ENCODE data around the gene NTMT2. TPM values are rescaled to one million over a fixed set of nuclear protein-coding genes. Genes with fewer than 3 reads are reported as not detected.

Gene NTMT2
- total and polyA plus RNA-seq, 2 donors (not counting 1 experiment from before 2014, with no cell fraction given): not detected

GRCh38 chr1:170156594-170156993, 10.8 kb downstream of the NTMT2 start:
- H3K27me3 Mint-ChIP-seq: peaks cover 3% of the 10 kb centered on the region
- intact Hi-C loops (cut with micrococcal nuclease): no loop called here
- no peak for TF ChIP-seq CTCF (IDR thresholded peaks at IDR 0.05)
- TF ChIP-seq EZH2 (IDR thresholded peaks at IDR 0.05; ENCODE audit: borderline replicate concordance, insufficient read depth, low read depth, low read length, poor library complexity, severe bottlenecking): no peak
- Histone ChIP-seq H2AFZ (ENCODE audit: insufficient read depth, low read depth, low read length, poor library complexity, severe bottlenecking) (no peak overlapping the region), H3K27ac (ENCODE audit: low read length in 2 of 2) (no peak overlapping the region), H3K9me3 (ENCODE audit: control extremely low read depth in 1 of 3, control insufficient read depth in 2 of 3, insufficient read depth in 1 of 3, low read length in 2 of 3) (peaks cover 0 to 9% (median 3%) of the 10 kb centered on the region in 3 donors), H3K9ac (ENCODE audit: low read length) (no peak overlapping the region), H3K36me3 (replicated peaks in 1 of 2; ENCODE audit: control extremely low read depth in 1 of 2, control insufficient read depth in 1 of 2, extremely low read depth in 1 of 2, insufficient read depth in 2 of 2, low read length in 1 of 2) (no peaks in the 10 kb centered on the region), H3K79me2 (ENCODE audit: control insufficient read depth, insufficient read depth, low read length) (no peaks in the 10 kb centered on the region), H3K4me2 (replicated peaks; ENCODE audit: low read depth, low read length, poor library complexity, severe bottlenecking) (no peak overlapping the region), H3K27me3 (replicated peaks in 1 of 4; ENCODE audit: control extremely low read depth in 1 of 4, control insufficient read depth in 3 of 4, insufficient read depth in 4 of 4, low read length in 3 of 4) (no peaks in the 10 kb centered on the region), H3K4me1 (ENCODE audit: control insufficient read depth in 2 of 2, insufficient read depth in 2 of 2, low read length in 2 of 2) (no peaks in the 10 kb centered on the region), H4K20me1 (ENCODE audit: control insufficient read depth, insufficient read depth, low read length, poor library complexity, severe bottlenecking) (no peaks in the 10 kb centered on the region), H3K4me3 (ENCODE audit: control extremely low read depth in 1 of 5, extremely low read depth in 1 of 5, insufficient read depth in 1 of 5, low read depth in 2 of 5, low read length in 4 of 5) (no peak overlapping the region)
- no peak for DNase-seq
- WGBS (ENCODE audit: insufficient coverage): no CpG with 5 or more reads among the region's 2 CpGs
- POLR2A ChIA-PET: no interaction called here
- CTCF ChIA-PET: no interaction called here
- H3K4me1 Mint-ChIP-seq: no peaks in the 10 kb centered on the region
- H3K4me3 Mint-ChIP-seq: no peak overlapping the region
- ATAC-seq (ENCODE audit: low read depth): no peak
- peaks cover 7% of the 10 kb centered on the region for H3K9me3 Mint-ChIP-seq (ENCODE audit: insufficient read depth)
- H3K27ac Mint-ChIP-seq: no peak overlapping the region

DNA sequence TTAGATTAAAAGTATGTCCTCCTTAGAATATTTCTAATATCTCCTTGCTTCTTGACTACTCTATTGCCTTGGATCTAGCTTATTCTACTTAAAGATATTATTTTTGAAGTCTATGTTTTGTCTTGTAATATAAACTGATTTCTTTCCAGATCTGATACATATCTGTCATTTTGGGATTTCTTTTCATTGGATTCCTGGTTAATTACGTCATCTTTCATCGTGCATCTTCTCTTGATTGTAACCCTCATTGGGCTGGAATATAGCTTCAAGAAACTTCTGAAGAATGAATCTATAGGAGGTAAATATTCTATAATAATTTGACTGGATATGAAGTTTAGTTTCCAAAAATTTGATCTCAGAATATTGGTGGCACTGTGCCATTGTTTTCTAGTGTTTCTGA, 12.1 kb downstream of the NTMT2 start:
- Mint-ChIP-seq H3K27me3 (peaks cover 3% of the 10 kb centered on the region), H3K4me3 (no peak overlapping the region), H3K9me3 (ENCODE audit: insufficient read depth) (peaks cover 7% of the 10 kb centered on the region), H3K27ac (no peak overlapping the region), H3K4me1 (no peaks in the 10 kb centered on the region)
- Histone ChIP-seq H3K4me1 (ENCODE audit: control insufficient read depth in 2 of 2, insufficient read depth in 2 of 2, low read length in 2 of 2) (no peaks in the 10 kb centered on the region), H3K79me2 (ENCODE audit: control insufficient read depth, insufficient read depth, low read length) (no peaks in the 10 kb centered on the region), H3K27ac (ENCODE audit: low read length in 2 of 2) (no peak overlapping the region), H3K4me3 (ENCODE audit: control extremely low read depth in 1 of 5, extremely low read depth in 1 of 5, insufficient read depth in 1 of 5, low read depth in 2 of 5, low read length in 4 of 5) (no peak overlapping the region), H3K9me3 (ENCODE audit: control extremely low read depth in 1 of 3, control insufficient read depth in 2 of 3, insufficient read depth in 1 of 3, low read length in 2 of 3) (peaks cover 0 to 9% (median 3%) of the 10 kb centered on the region in 3 donors), H3K36me3 (replicated peaks in 1 of 2; ENCODE audit: control extremely low read depth in 1 of 2, control insufficient read depth in 1 of 2, extremely low read depth in 1 of 2, insufficient read depth in 2 of 2, low read length in 1 of 2) (no peaks in the 10 kb centered on the region), H4K20me1 (ENCODE audit: control insufficient read depth, insufficient read depth, low read length, poor library complexity, severe bottlenecking) (no peaks in the 10 kb centered on the region), H3K9ac (ENCODE audit: low read length) (no peak overlapping the region), H3K27me3 (replicated peaks in 1 of 4; ENCODE audit: control extremely low read depth in 1 of 4, control insufficient read depth in 3 of 4, insufficient read depth in 4 of 4, low read length in 3 of 4) (no peaks in the 10 kb centered on the region), H3K4me2 (replicated peaks; ENCODE audit: low read depth, low read length, poor library complexity, severe bottlenecking) (no peak overlapping the region), H2AFZ (ENCODE audit: insufficient read depth, low read depth, low read length, poor library complexity, severe bottlenecking) (no peak overlapping the region)
- ATAC-seq (ENCODE audit: low read depth) (no peak), DNase-seq (no peak)
- no CpG with 5 or more reads among the region's 2 CpGs for WGBS (ENCODE audit: insufficient coverage)
- intact Hi-C loops (cut with micrococcal nuclease): no loop called here
- CTCF ChIA-PET: no interaction called here
- POLR2A ChIA-PET: no interaction called here
- TF ChIP-seq EZH2 (IDR thresholded peaks at IDR 0.05; ENCODE audit: borderline replicate concordance, insufficient read depth, low read depth, low read length, poor library complexity, severe bottlenecking) (no peak), CTCF (IDR thresholded peaks at IDR 0.05) (no peak)
